Measurements from ENCODE around the gene COP1.

- TF ChIP-seq CTCF (IDR thresholded peaks at IDR 0.05): no peak
- no peak for TF ChIP-seq POLR2A (IDR thresholded peaks at IDR 0.05)
These were observed 271.9 kb downstream of the COP1 start for GRCh38 chr1:175935166-175935565.

Data from breast epithelium (tissue), 3 donors.